Mononuclear cell (primary cell): Measurements from ENCODE around the gene PCOLCE2. TPM values are rescaled to one million over a fixed set of nuclear protein-coding genes. Genes with fewer than 3 reads are reported as not detected.
A peak's percentile ranks its signal among the peaks of the same experiment; 100 is the strongest.

ENCODE experiments used
- H3K27me3 ChIP-seq: 2 replicates; pipeline ENCODE4 v1.6.0; 2011; ENCODE audit warnings: low read length, control low read depth; ENCODE audit not compliant: insufficient read depth
- H3K4me1 ChIP-seq: 2 replicates; pipeline ENCODE4 v1.5.1; 2011; ENCODE audit warnings: mild to moderate bottlenecking, low read length, control low read depth; ENCODE audit not compliant: insufficient read depth
- H3K4me3 ChIP-seq: 2 replicates; pipeline ENCODE4 v1.5.1; 2011; ENCODE audit warnings: mild to moderate bottlenecking, low read length, moderate library complexity
- H3K9me3 ChIP-seq: 2 replicates; pipeline ENCODE4 v1.5.1; 2011; ENCODE audit warnings: low read depth, mild to moderate bottlenecking, control low read depth, low read length
- total RNA-seq: library from RNA; depleted of rRNA; stranded (reverse); fragments of >200 nt; gene quantifications from one replicate; pipeline ENCODE4 v1.2.3, GENCODE V29; 2012

PCOLCE2 gene
- total RNA-seq, 1 donor = not detected

- Histone ChIP-seq H3K27me3 (no peaks in the 10 kb centered on the region), H3K4me3 (no peak overlapping the region), H3K9me3 (no peaks in the 10 kb centered on the region), H3K4me1 (no peaks in the 10 kb centered on the region)
These were observed 23.7 kb upstream of the PCOLCE2 start for GRCh38 chr3:142912402-142913172.

- Histone ChIP-seq H3K4me1 (no peaks in the 10 kb centered on the region), H3K9me3 (no peaks in the 10 kb centered on the region), H3K27me3 (no peaks in the 10 kb centered on the region), H3K4me3 (no peak overlapping the region)
These were observed 21.4 kb upstream of the PCOLCE2 start for GRCh38 chr3:142910280-142910679.

- Histone ChIP-seq H3K4me3 (no peak overlapping the region), H3K9me3 (no peaks in the 10 kb centered on the region), H3K4me1 (peaks cover 6% of the 10 kb centered on the region), H3K27me3 (no peaks in the 10 kb centered on the region)
These were observed 20.4 kb upstream of the PCOLCE2 start for GRCh38 chr3:142909282-142909681.

GRCh38 chr3:142907996-142908395 lies 19.1 kb upstream of the PCOLCE2 start:
- H3K9me3 ChIP-seq = no peaks in the 10 kb centered on the region

GRCh38 chr3:142904639-142905436 lies 16.0 kb upstream of the PCOLCE2 start:
- H3K4me3 ChIP-seq = no peak overlapping the region
- no peaks in the 10 kb centered on the region for H3K9me3 ChIP-seq
- no peaks in the 10 kb centered on the region for H3K27me3 ChIP-seq
- H3K4me1 ChIP-seq = peaks cover 6% of the 10 kb centered on the region

More at GRCh38 chr3:142907996-142908395, 19.1 kb upstream of the PCOLCE2 start:
- Histone ChIP-seq H3K27me3 (no peaks in the 10 kb centered on the region), H3K4me1 (peaks cover 6% of the 10 kb centered on the region), H3K4me3 (no peak overlapping the region)

GRCh38 chr3:142902356-142902755 lies 13.5 kb upstream of the PCOLCE2 start:
- Histone ChIP-seq H3K4me3 (no peak overlapping the region), H3K27me3 (peaks cover 3% of the 10 kb centered on the region), H3K4me1 (peaks cover 6% of the 10 kb centered on the region), H3K9me3 (no peaks in the 10 kb centered on the region)

- Histone ChIP-seq H3K27me3 (peaks cover 3% of the 10 kb centered on the region), H3K4me1 (no peaks in the 10 kb centered on the region), H3K4me3 (no peak overlapping the region), H3K9me3 (no peaks in the 10 kb centered on the region)
These were observed 9.7 kb upstream of the PCOLCE2 start for GRCh38 chr3:142898346-142899213.

GRCh38 chr3:142897807-142898206 lies 8.9 kb upstream of the PCOLCE2 start:
- Histone ChIP-seq H3K4me1 (no peaks in the 10 kb centered on the region), H3K4me3 (no peak overlapping the region), H3K9me3 (no peaks in the 10 kb centered on the region), H3K27me3 (peaks cover 3% of the 10 kb centered on the region)

GRCh38 chr3:142896996-142897395 lies 8.1 kb upstream of the PCOLCE2 start:
- no peak overlapping the region for H3K4me3 ChIP-seq
- no peaks in the 10 kb centered on the region for H3K4me1 ChIP-seq
- H3K27me3 ChIP-seq = peaks cover 3% of the 10 kb centered on the region
- H3K9me3 ChIP-seq = no peaks in the 10 kb centered on the region

- Histone ChIP-seq H3K27me3 (peaks cover 3% of the 10 kb centered on the region), H3K9me3 (no peaks in the 10 kb centered on the region), H3K4me1 (no peaks in the 10 kb centered on the region), H3K4me3 (no peak overlapping the region)
These were observed 7.4 kb upstream of the PCOLCE2 start for GRCh38 chr3:142896201-142896755.

- H3K9me3 ChIP-seq = no peaks in the 10 kb centered on the region
- peaks cover 18% of the 10 kb centered on the region for H3K27me3 ChIP-seq
- peaks cover under 1% of the 10 kb centered on the region for H3K4me1 ChIP-seq
- no peak overlapping the region for H3K4me3 ChIP-seq
These were observed 5.6 kb upstream of the PCOLCE2 start for GRCh38 chr3:142894493-142894892.

- Histone ChIP-seq H3K27me3 (peaks cover 29% of the 10 kb centered on the region), H3K4me1 (peaks cover 17% of the 10 kb centered on the region), H3K9me3 (no peaks in the 10 kb centered on the region), H3K4me3 (no peak overlapping the region)
These were observed 3.8 kb upstream of the PCOLCE2 start for GRCh38 chr3:142892714-142893113.

GRCh38 chr3:142890592-142890991 lies 1.7 kb upstream of the PCOLCE2 start:
- Histone ChIP-seq H3K4me3 (no peak overlapping the region), H3K4me1 (peaks cover 17% of the 10 kb centered on the region), H3K9me3 (no peaks in the 10 kb centered on the region), H3K27me3 (peaks cover 48% of the 10 kb centered on the region)

- no peaks in the 10 kb centered on the region for H3K9me3 ChIP-seq
- peaks cover 17% of the 10 kb centered on the region for H3K4me1 ChIP-seq
- peaks cover 51% of the 10 kb centered on the region for H3K27me3 ChIP-seq
- peak overlapping the region; percentile 24 for H3K4me3 ChIP-seq
These were observed 530 bp upstream of the PCOLCE2 start for GRCh38 chr3:142889212-142890014.
